ENCODE measurements around the gene TMEM225. TPM values are rescaled to one million over a fixed set of nuclear protein-coding genes. Genes with fewer than 3 reads are reported as not detected.

The TMEM225 gene
- total RNA-seq, 1 experiment from 2014 or later: not detected

- TF ChIP-seq CTCF (IDR thresholded peaks at IDR 0.05; ENCODE audit: unreplicated experiment): no peak
- ChIA-PET CTCF (no interaction called here), POLR2A (no interaction called here)
- Mint-ChIP-seq H3K27ac (ENCODE audit: low read depth, unreplicated experiment) (no peak overlapping the region), H3K4me3 (ENCODE audit: unreplicated experiment) (no peak overlapping the region), H3K27me3 (ENCODE audit: insufficient read depth, unreplicated experiment) (no peaks in the 10 kb centered on the region), H3K9me3 (ENCODE audit: unreplicated experiment) (no peaks in the 10 kb centered on the region), H3K36me3 (ENCODE audit: insufficient read depth, unreplicated experiment) (no peaks in the 10 kb centered on the region), H3K4me1 (ENCODE audit: insufficient read depth, unreplicated experiment) (no peaks in the 10 kb centered on the region)
- no peak for DNase-seq (ENCODE audit: unreplicated experiment)
- intact Hi-C loops (cut with micrococcal nuclease): no loop called here
- BruUV-seq (replicated peaks): no TSS peak
Measured at GRCh38 chr11:123904932-123905331, 19.5 kb upstream of the TMEM225 start.

- DNase-seq (ENCODE audit: unreplicated experiment): no peak
- intact Hi-C loops (cut with micrococcal nuclease): no loop called here
- CTCF ChIA-PET: no interaction called here
- Mint-ChIP-seq H3K36me3 (ENCODE audit: insufficient read depth, unreplicated experiment) (no peaks in the 10 kb centered on the region), H3K27ac (ENCODE audit: low read depth, unreplicated experiment) (no peak overlapping the region), H3K27me3 (ENCODE audit: insufficient read depth, unreplicated experiment) (no peaks in the 10 kb centered on the region), H3K4me3 (ENCODE audit: unreplicated experiment) (no peak overlapping the region), H3K4me1 (ENCODE audit: insufficient read depth, unreplicated experiment) (no peaks in the 10 kb centered on the region), H3K9me3 (ENCODE audit: unreplicated experiment) (no peaks in the 10 kb centered on the region)
- TF ChIP-seq CTCF (IDR thresholded peaks at IDR 0.05; ENCODE audit: unreplicated experiment): no peak
- POLR2A ChIA-PET: no interaction called here
- BruUV-seq (replicated peaks): no TSS peak
Measured at GRCh38 chr11:123903932-123904331, 18.5 kb upstream of the TMEM225 start.

GRCh38 chr11:123901867-123902266, 16.4 kb upstream of the TMEM225 start, which contains the start of gene OR8D4:
Gene OR8D4 (plus strand): TSS chr11:123902167. CDS start chr11:123906432, 4,265 bp downstream.
- DNase-seq (ENCODE audit: unreplicated experiment): no peak
- no peak for TF ChIP-seq CTCF (IDR thresholded peaks at IDR 0.05; ENCODE audit: unreplicated experiment)
- H3K36me3 Mint-ChIP-seq (ENCODE audit: insufficient read depth, unreplicated experiment): no peaks in the 10 kb centered on the region
- H3K4me3 Mint-ChIP-seq (ENCODE audit: unreplicated experiment): no peak within 1 kb of the TSS
- no peaks in the 10 kb centered on the region for H3K9me3 Mint-ChIP-seq (ENCODE audit: unreplicated experiment)
- POLR2A ChIA-PET: no interaction called here
- intact Hi-C loops (cut with micrococcal nuclease): no loop called here
- H3K27ac Mint-ChIP-seq (ENCODE audit: low read depth, unreplicated experiment): no peak within 1 kb of the TSS
- no TSS peak for BruUV-seq (replicated peaks)
- CTCF ChIA-PET: no interaction called here
- no peaks in the 10 kb centered on the region for H3K27me3 Mint-ChIP-seq (ENCODE audit: insufficient read depth, unreplicated experiment)
- no peaks in the 10 kb centered on the region for H3K4me1 Mint-ChIP-seq (ENCODE audit: insufficient read depth, unreplicated experiment)

GRCh38 chr11:123899792-123900191, 14.3 kb upstream of the TMEM225 start:
- Mint-ChIP-seq H3K27me3 (ENCODE audit: insufficient read depth, unreplicated experiment) (no peaks in the 10 kb centered on the region), H3K4me3 (ENCODE audit: unreplicated experiment) (no peak overlapping the region), H3K36me3 (ENCODE audit: insufficient read depth, unreplicated experiment) (no peaks in the 10 kb centered on the region), H3K4me1 (ENCODE audit: insufficient read depth, unreplicated experiment) (no peaks in the 10 kb centered on the region), H3K9me3 (ENCODE audit: unreplicated experiment) (no peaks in the 10 kb centered on the region), H3K27ac (ENCODE audit: low read depth, unreplicated experiment) (no peak overlapping the region)
- no peak for TF ChIP-seq CTCF (IDR thresholded peaks at IDR 0.05; ENCODE audit: unreplicated experiment)
- BruUV-seq (replicated peaks): no TSS peak
- ChIA-PET CTCF (interaction anchor here (0.6 kb wide), 1 partner anchor 322 kb away, joined by 3 read pairs; no protein-coding TSS in a partner anchor), POLR2A (no interaction called here)
- no peak for DNase-seq (ENCODE audit: unreplicated experiment)
- intact Hi-C loops (cut with micrococcal nuclease): no loop called here
